ENCODE results near the gene DDX39B.

Gene DDX39B

GRCh38 chr6:31569861-31570536 is 28.2 kb upstream of the DDX39B start:
- POLR2A ChIA-PET (ENCODE audit: low non-redundant PET): no interaction called here
- TF ChIP-seq CTCF (conservative IDR thresholded peaks at IDR 0.05; ENCODE audit: low read depth): no peak
- CTCF ChIA-PET: interaction anchor here (0.6 kb wide), 1 partner anchor 171 kb away, joined by 5 read pairs; no protein-coding TSS in a partner anchor
- H3K27ac ChIP-seq: no peak overlapping the region
- no peak for DNase-seq (ENCODE audit: low spot score)

- no peak for DNase-seq (ENCODE audit: low spot score)
- no peak overlapping the region for H3K27ac ChIP-seq
- TF ChIP-seq CTCF (conservative IDR thresholded peaks at IDR 0.05; ENCODE audit: low read depth): no peak
- POLR2A ChIA-PET (ENCODE audit: low non-redundant PET): no interaction called here
- CTCF ChIA-PET: interaction anchor here (1.7 kb wide), 1 partner anchor 12 kb away, joined by 5 read pairs; no protein-coding TSS in a partner anchor
Measured at GRCh38 chr6:31568537-31568961, 26.7 kb upstream of the DDX39B start.

GRCh38 chr6:31567531-31568370 is 25.9 kb upstream of the DDX39B start:
- no peak for TF ChIP-seq CTCF (conservative IDR thresholded peaks at IDR 0.05; ENCODE audit: low read depth)
- no peak overlapping the region for H3K27ac ChIP-seq
- no peak for DNase-seq (ENCODE audit: low spot score)
- ChIA-PET POLR2A (ENCODE audit: low non-redundant PET) (no interaction called here), CTCF (interaction anchor here (0.6 to 1.7 kb wide), 3 partner anchors 13 to 431 kb away, joined by 3 to 5 read pairs (median 3); no protein-coding TSS in a partner anchor)

- CTCF ChIA-PET: interaction anchor here (0.6 kb wide), 1 partner anchor 66 kb away, joined by 5 read pairs; no protein-coding TSS in a partner anchor
- POLR2A ChIA-PET (ENCODE audit: low non-redundant PET): no interaction called here
- no peak for DNase-seq (ENCODE audit: low spot score)
- no peak for TF ChIP-seq CTCF (conservative IDR thresholded peaks at IDR 0.05; ENCODE audit: low read depth)
- peak overlapping the region; percentile 57 for H3K27ac ChIP-seq
Measured at GRCh38 chr6:31560697-31561058, 18.9 kb upstream of the DDX39B start.

- H3K27ac ChIP-seq: peak overlapping the region; percentile 57
- POLR2A ChIA-PET (ENCODE audit: low non-redundant PET): no interaction called here
- TF ChIP-seq CTCF (conservative IDR thresholded peaks at IDR 0.05; ENCODE audit: low read depth): no peak
- peak; percentile 65 for DNase-seq (ENCODE audit: low spot score)
- CTCF ChIA-PET: interaction anchor here (0.6 kb wide), 1 partner anchor 66 kb away, joined by 5 read pairs; no protein-coding TSS in a partner anchor
Measured at GRCh38 chr6:31559958-31560696, 18.3 kb upstream of the DDX39B start.

GRCh38 chr6:31559606-31559957 is 17.8 kb upstream of the DDX39B start:
- no peak for DNase-seq (ENCODE audit: low spot score)
- ChIA-PET POLR2A (ENCODE audit: low non-redundant PET) (no interaction called here), CTCF (no interaction called here)
- no peak for TF ChIP-seq CTCF (conservative IDR thresholded peaks at IDR 0.05; ENCODE audit: low read depth)
- H3K27ac ChIP-seq: peak overlapping the region; percentile 57

Data from RWPE1 (cell line).